HepG2 (cell line): ENCODE data around the gene DPM2. TPM values are rescaled to one million over a fixed set of nuclear protein-coding genes. Genes with fewer than 3 reads are reported as not detected.
A peak's percentile ranks its signal among the peaks of the same experiment; 100 is the strongest.

Experiments
- ATAC-seq: fragments of 200-7000 bp; cut with Tn5 transposase; 3 replicates; pipeline ENCODE4 v1.9.1; 2020; ENCODE audit warnings: mild to moderate bottlenecking, moderate library complexity
- BruUV-seq: library from RNA; stranded (reverse); fragments of 400-500 nt; replicated peaks from 2 replicates; lab custom pipeline; 2021; lab: Mats Ljungman, UMichigan
- CTCF ChIA-PET: fragments of 300-600 bp; formaldehyde crosslinking; extraction: SDS; loops from one replicate; lab custom pipeline; 2021; ENCODE audit warnings: low total read pairs, inconsistent platforms, low intra/inter-chr PET ratio; lab: Yijun Ruan, JAX
- POLR2A ChIA-PET: fragments of 350-600 bp; sonication (Branson Sonifier 250); formaldehyde crosslinking; loops from one replicate; lab custom pipeline; 2020; ENCODE audit warnings: antibody characterized with exemption, inconsistent platforms; lab: Yijun Ruan, JAX
- DNase-seq: peaks from one replicate; pipeline ENCODE4 v3.0.0-alpha.2; 2015; ENCODE audit warnings: low spot score
- FAIRE-seq: peaks from 3 replicates; lab custom pipeline; 2011; peaks lifted over from hg19 to GRCh38; lab: Jason Lieb, UNC
- H2AFZ ChIP-seq: one replicate; pipeline ENCODE4 v1.6.1; 2011; ENCODE audit warnings: low read length, inconsistent platforms
- H3K27ac ChIP-seq: fragments of 300-600 bp; 3 replicates; pipeline ENCODE4 v1.8.0; 2011; ENCODE audit warnings: mixed run types, mild to moderate bottlenecking, mixed read lengths, low read length, inconsistent platforms; ENCODE audit not compliant: insufficient read depth; ENCODE audit errors: extremely low read length
- H3K27me3 ChIP-seq, 2 experiments: fragments of 200-600 bp in 1 of 2; 2 replicates in 1 of 2; 3 replicates in 1 of 2; pipeline versions ENCODE4 v1.6.0 to v1.8.0; 2011; ENCODE audit warnings: low read length in 2 of 2, mild to moderate bottlenecking in 2 of 2, moderate library complexity in 2 of 2, inconsistent platforms in 1 of 2; ENCODE audit not compliant: insufficient read depth in 2 of 2, control insufficient read depth in 1 of 2
- H3K36me3 ChIP-seq, 2 experiments: fragments of 200-600 bp in 1 of 2; replicated peaks in 1 of 2; 2 replicates in 1 of 2; 3 replicates in 1 of 2; pipeline versions ENCODE4 v1.5.1 to v1.8.0; 2011; ENCODE audit warnings: low read length in 2 of 2, inconsistent platforms in 1 of 2; ENCODE audit not compliant: insufficient read depth in 2 of 2, control insufficient read depth in 1 of 2
- H3K4me1 ChIP-seq: 2 replicates; pipeline ENCODE4 v1.5.1; 2012; ENCODE audit warnings: low read length, inconsistent platforms; ENCODE audit not compliant: insufficient read depth
- H3K4me2 ChIP-seq: 2 replicates; pipeline ENCODE4 v1.6.0; 2011; ENCODE audit warnings: low read depth, low read length, inconsistent platforms
- H3K4me3 ChIP-seq, 3 experiments: fragments of 200-600 bp in 1 of 3; sonication (generic), shearing (Covaris generic) in 1 of 3; replicated peaks in 1 of 3; 2 replicates each; pipeline ENCODE4 v1.5.1; 2011 to 2016; ENCODE audit warnings: low read length in 3 of 3, inconsistent platforms in 2 of 3, low read depth in 2 of 3, mild to moderate bottlenecking in 2 of 3, control low read depth in 1 of 3, mixed read lengths in 1 of 3; ENCODE audit not compliant: insufficient read depth in 1 of 3
- H3K79me2 ChIP-seq: one replicate; pipeline ENCODE4 v1.6.1; 2011; ENCODE audit warnings: low read length, inconsistent platforms; ENCODE audit not compliant: insufficient read depth
- H3K9ac ChIP-seq: 2 replicates; pipeline ENCODE4 v1.6.0; 2011; ENCODE audit warnings: mild to moderate bottlenecking, low read depth, low read length, inconsistent platforms; ENCODE audit not compliant: insufficient read depth
- H3K9me3 ChIP-seq: 2 replicates; pipeline ENCODE4 v1.5.1; 2012; ENCODE audit warnings: mild to moderate bottlenecking, low read length
- H4K20me1 ChIP-seq: 2 replicates; pipeline ENCODE4 v1.6.0; 2011; ENCODE audit warnings: inconsistent platforms, mild to moderate bottlenecking, low read length, moderate library complexity; ENCODE audit not compliant: insufficient read depth
- AGO2 ChIP-seq: fragments of 200-400 bp; formaldehyde crosslinking; optimal IDR thresholded peaks from 2 replicates; pipeline ENCODE3; 2017; ENCODE audit warnings: mild to moderate bottlenecking, low read depth, low read length, moderate library complexity
- GATAD1 ChIP-seq: IDR thresholded peaks from 2 replicates; pipeline ENCODE4 v1.6.1; 2016; ENCODE audit warnings: missing genetic modification reagents, missing compliant biosample characterization
- KLF9 ChIP-seq: IDR thresholded peaks from 2 replicates; pipeline ENCODE4 v1.6.1; 2016; ENCODE audit warnings: low read depth
- KMT2B ChIP-seq: IDR thresholded peaks from 2 replicates; pipeline ENCODE4 v1.6.1; 2016; ENCODE audit warnings: missing genetic modification reagents, missing compliant biosample characterization
- NFKB2 ChIP-seq: sonication (generic); formaldehyde crosslinking; IDR thresholded peaks from 2 replicates; pipeline ENCODE4 v1.4.0; 2020; ENCODE audit warnings: missing genetic modification reagents, borderline replicate concordance
- PCBP1 ChIP-seq: fragments of 200-400 bp; formaldehyde crosslinking; IDR thresholded peaks from 2 replicates; pipeline ENCODE4 v1.6.1; 2017; ENCODE audit warnings: mild to moderate bottlenecking, low read depth, low read length, borderline replicate concordance
- PHF20 ChIP-seq: sonication (generic); formaldehyde crosslinking; IDR thresholded peaks from 2 replicates; pipeline ENCODE4 v1.5.0; 2020; ENCODE audit warnings: mild to moderate bottlenecking, missing genetic modification reagents
- SMYD3 ChIP-seq: sonication (generic); formaldehyde crosslinking; IDR thresholded peaks from 2 replicates; pipeline ENCODE4 v1.8.1; 2023; ENCODE audit warnings: mild to moderate bottlenecking, missing genetic modification reagents
- SRSF1 ChIP-seq: fragments of 200-400 bp; formaldehyde crosslinking; optimal IDR thresholded peaks from 2 replicates; pipeline ENCODE3; 2017; ENCODE audit warnings: mild to moderate bottlenecking, low read depth, low read length, moderate library complexity
- ZNF253 ChIP-seq: sonication (generic); formaldehyde crosslinking; IDR thresholded peaks from 2 replicates; pipeline ENCODE4 v1.8.0; 2022; ENCODE audit warnings: mild to moderate bottlenecking, missing genetic modification reagents, borderline replicate concordance
- ZNF788 ChIP-seq: sonication (generic); formaldehyde crosslinking; IDR thresholded peaks from 2 replicates; pipeline ENCODE4 v1.5.0; 2020; ENCODE audit warnings: mild to moderate bottlenecking, missing genetic modification reagents, borderline replicate concordance
- WGBS: methylation state at CpG from one replicate; pipeline ENCODE4 v1.1.6; 2017; ENCODE audit warnings: low lambda C conversion rate; 5-methylcytosine and 5-hydroxymethylcytosine counted together
- in situ Hi-C: cut with HindIII; loops from 2 replicates; pipeline ENCODE4 v1.10.0; 2017; ENCODE audit warnings: low pct_unique_long_range_greater_than_20kb; ENCODE audit not compliant: extremely low pct_ligation_motif_present
- intact Hi-C: fragments of 100-400 bp; cut with micrococcal nuclease; formaldehyde crosslinking; loops from one replicate; pipeline ENCODE4 v1.10.0; 2022; ENCODE audit not compliant: unreplicated experiment
- polyA plus RNA-seq, 8 experiments: library from polyadenylated mRNA; depleted of rRNA in 3 of 8; stranded (reverse) in 7 of 8; unstranded in 1 of 8; fragments of >200 nt; fragmentation: Illumina TruSeq in 4 of 8; extraction: Trizol in 4 of 8; gene quantifications; 2 replicates each; pipeline versions ENCODE4 v1.2.1 to v1.2.3, GENCODE V29; 2011 to 2016; ENCODE audit warnings: low read depth in 4 of 8, missing spikeins in 1 of 8, mixed read lengths in 1 of 8; ENCODE audit not compliant: insufficient read depth in 1 of 8
- total RNA-seq, 5 experiments: library from RNA; depleted of rRNA; stranded (reverse); fragments of >200 nt; fragmentation: Illumina TruSeq; extraction: Trizol; gene quantifications; 2 replicates each; pipeline ENCODE4 v1.2.3, GENCODE V29; 2016; ENCODE audit warnings: low read depth in 1 of 5
- TF ChIP-seq, protein P1 (sequence below): fragments of 450-650 bp; IDR thresholded peaks from 2 replicates; pipeline ENCODE4 v1.6.1; 2017
- TF ChIP-seq, protein P2 (sequence below): sonication (generic); formaldehyde crosslinking; IDR thresholded peaks from 2 replicates; pipeline ENCODE4 v1.5.0; 2020; ENCODE audit warnings: missing genetic modification reagents

DPM2 gene
- total and polyA plus RNA-seq, 2 of the 13 experiments (the other 11 are each of a cell fraction or from before 2014, with no cell fraction given): 24.8 to 35.3 TPM

DNA sequence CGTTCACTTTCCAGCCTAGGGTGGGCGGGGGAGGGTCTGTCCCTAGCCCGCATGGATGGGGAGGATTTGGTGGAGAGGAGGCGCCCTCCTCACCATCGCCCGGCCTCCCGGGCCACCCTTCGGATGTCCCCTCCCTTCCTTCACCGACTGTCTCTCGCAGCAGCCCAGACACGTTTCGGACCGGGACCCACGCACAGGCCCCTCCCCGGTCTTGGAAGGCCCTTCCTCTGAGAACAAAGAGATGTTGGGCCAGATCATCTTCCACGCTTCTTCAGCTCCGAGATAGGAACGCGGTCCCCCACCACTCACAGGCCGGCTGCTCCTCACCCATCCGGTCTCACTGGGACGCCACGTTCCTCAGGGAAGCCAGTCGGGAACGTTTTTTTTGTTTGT lies 640 bp upstream of the DPM2 start (continued):
- TF ChIP-seq NFKB2 (0 out of 2 replicates have a peak, but pooled peaks have one; percentile 19), PHF20 (CRISPR knock-in tag) (no peak), PCBP1 (peak; percentile 19; the same call in 1 of the 2 replicates), GATAD1 (no peak), SRSF1 (peak; percentile 9), KLF9 (CRISPR knock-in tag) (no peak), AGO2 (peak; percentile 78), KMT2B (CRISPR knock-in tag) (no peak)
- TF ChIP-seq, protein P1, sequence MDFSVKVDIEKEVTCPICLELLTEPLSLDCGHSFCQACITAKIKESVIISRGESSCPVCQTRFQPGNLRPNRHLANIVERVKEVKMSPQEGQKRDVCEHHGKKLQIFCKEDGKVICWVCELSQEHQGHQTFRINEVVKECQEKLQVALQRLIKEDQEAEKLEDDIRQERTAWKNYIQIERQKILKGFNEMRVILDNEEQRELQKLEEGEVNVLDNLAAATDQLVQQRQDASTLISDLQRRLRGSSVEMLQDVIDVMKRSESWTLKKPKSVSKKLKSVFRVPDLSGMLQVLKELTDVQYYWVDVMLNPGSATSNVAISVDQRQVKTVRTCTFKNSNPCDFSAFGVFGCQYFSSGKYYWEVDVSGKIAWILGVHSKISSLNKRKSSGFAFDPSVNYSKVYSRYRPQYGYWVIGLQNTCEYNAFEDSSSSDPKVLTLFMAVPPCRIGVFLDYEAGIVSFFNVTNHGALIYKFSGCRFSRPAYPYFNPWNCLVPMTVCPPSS: no peak

DNA sequence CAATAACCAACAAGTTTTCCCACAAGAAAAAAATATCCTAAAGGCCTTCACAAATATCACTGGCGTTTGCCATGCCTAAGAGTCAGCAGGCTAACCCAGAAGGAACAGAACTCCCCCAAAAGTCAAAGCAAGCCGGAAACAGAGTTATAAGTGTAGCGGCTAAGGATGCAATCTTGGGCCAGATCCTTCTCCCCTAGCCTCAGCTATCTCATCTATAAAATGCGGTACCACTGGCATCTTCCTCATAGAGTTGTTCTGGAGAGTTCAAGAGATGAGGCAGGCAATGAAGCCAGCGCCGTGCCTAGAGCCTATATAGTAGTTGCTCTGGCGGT lies 632 bp downstream of the DPM2 start:
- peaks cover 32% of the 10 kb centered on the region for H3K4me1 ChIP-seq
- no peak for TF ChIP-seq ZNF788 (CRISPR knock-in tag)
- 0 out of 2 replicates have a peak, but pooled peaks have one; percentile 3 for TF ChIP-seq ZNF253 (CRISPR knock-in tag)
- TF ChIP-seq, protein P2, sequence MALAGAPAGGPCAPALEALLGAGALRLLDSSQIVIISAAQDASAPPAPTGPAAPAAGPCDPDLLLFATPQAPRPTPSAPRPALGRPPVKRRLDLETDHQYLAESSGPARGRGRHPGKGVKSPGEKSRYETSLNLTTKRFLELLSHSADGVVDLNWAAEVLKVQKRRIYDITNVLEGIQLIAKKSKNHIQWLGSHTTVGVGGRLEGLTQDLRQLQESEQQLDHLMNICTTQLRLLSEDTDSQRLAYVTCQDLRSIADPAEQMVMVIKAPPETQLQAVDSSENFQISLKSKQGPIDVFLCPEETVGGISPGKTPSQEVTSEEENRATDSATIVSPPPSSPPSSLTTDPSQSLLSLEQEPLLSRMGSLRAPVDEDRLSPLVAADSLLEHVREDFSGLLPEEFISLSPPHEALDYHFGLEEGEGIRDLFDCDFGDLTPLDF (CRISPR knock-in tag): no peak
- no peak for TF ChIP-seq SMYD3 (CRISPR knock-in tag)
- no TSS peak for BruUV-seq
- peak overlapping the region; percentile 86 to 96 (median 89) for H3K4me3 ChIP-seq
- POLR2A ChIA-PET: interaction anchor here (0.5 to 1.4 kb wide), 2 partner anchors 13 to 98 kb away, joined by 3 read pairs; no protein-coding TSS in a partner anchor
- H2AFZ ChIP-seq: no peak overlapping the region
- CTCF ChIA-PET: no interaction called here
- WGBS: 0% methylated on average over 7 of the region's 7 CpGs
- H3K36me3 ChIP-seq: peaks cover 0 to 6% of the 10 kb centered on the region in 2 experiments; a peak in 3 of 5 replicates
- peaks cover 22% of the 10 kb centered on the region for H3K79me2 ChIP-seq
- no peaks in the 10 kb centered on the region for H3K9me3 ChIP-seq
- H3K27me3 ChIP-seq: no peaks in the 10 kb centered on the region; a peak in 1 of 5 replicates
- in situ Hi-C loops (loop anchor here (5.0 kb wide), 1 partner anchor 100 kb away; no protein-coding TSS in a partner anchor), intact Hi-C loops (no loop called here)
- no peak for DNase-seq
- peak overlapping the region; percentile 99 for H3K4me2 ChIP-seq
- H4K20me1 ChIP-seq: 0 out of 2 replicates have a peak, but pooled peaks cover 1% of the 10 kb centered on the region
- H3K27ac ChIP-seq: peak overlapping the region; percentile 50
- no peak for ATAC-seq
- peak overlapping the region; percentile 84 for H3K9ac ChIP-seq
- no peak for FAIRE-seq
